ENCODE results near the gene ARMCX5.

DNA sequence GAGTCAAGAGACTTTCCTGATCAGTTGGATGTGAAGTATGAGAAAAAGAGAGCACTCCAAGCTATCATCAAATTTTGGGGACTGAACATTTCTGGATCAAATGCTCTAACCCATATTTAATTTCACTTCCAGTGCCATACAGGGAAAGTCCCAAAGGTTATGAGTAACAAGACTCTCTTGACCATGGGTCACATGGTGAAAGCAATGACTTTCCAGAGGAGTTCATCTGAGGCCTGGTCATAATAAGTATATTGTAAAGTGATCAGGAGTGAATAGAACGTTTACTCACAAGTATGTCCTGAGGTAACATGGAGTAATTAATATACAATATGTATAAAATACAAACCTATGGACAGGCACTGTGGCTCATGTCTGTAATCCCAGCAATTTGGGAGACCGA lies 40.7 kb upstream of the ARMCX5 start:
- TF ChIP-seq, protein P1, sequence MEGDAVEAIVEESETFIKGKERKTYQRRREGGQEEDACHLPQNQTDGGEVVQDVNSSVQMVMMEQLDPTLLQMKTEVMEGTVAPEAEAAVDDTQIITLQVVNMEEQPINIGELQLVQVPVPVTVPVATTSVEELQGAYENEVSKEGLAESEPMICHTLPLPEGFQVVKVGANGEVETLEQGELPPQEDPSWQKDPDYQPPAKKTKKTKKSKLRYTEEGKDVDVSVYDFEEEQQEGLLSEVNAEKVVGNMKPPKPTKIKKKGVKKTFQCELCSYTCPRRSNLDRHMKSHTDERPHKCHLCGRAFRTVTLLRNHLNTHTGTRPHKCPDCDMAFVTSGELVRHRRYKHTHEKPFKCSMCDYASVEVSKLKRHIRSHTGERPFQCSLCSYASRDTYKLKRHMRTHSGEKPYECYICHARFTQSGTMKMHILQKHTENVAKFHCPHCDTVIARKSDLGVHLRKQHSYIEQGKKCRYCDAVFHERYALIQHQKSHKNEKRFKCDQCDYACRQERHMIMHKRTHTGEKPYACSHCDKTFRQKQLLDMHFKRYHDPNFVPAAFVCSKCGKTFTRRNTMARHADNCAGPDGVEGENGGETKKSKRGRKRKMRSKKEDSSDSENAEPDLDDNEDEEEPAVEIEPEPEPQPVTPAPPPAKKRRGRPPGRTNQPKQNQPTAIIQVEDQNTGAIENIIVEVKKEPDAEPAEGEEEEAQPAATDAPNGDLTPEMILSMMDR (IDR thresholded peaks at IDR 0.05), result no peak
- no peak for TF ChIP-seq POLR2A (IDR thresholded peaks at IDR 0.05)
